PC-9 (cell line): ENCODE data around the gene ZNF609.

Experiments
- EZH2 ChIP-seq: fragments of 200-600 bp; sonication (generic); IDR thresholded peaks from 2 replicates; pipeline ENCODE4 v1.8.0; 2017; ENCODE audit warnings: antibody characterized with exemption, low read depth
- TF ChIP-seq, protein P1 (sequence below): fragments of 200-600 bp; sonication (generic); conservative IDR thresholded peaks from 2 replicates; pipeline ENCODE4 v1.6.1; 2017; ENCODE audit warnings: mixed run types, antibody characterized with exemption, mild to moderate bottlenecking, moderate library complexity

DNA sequence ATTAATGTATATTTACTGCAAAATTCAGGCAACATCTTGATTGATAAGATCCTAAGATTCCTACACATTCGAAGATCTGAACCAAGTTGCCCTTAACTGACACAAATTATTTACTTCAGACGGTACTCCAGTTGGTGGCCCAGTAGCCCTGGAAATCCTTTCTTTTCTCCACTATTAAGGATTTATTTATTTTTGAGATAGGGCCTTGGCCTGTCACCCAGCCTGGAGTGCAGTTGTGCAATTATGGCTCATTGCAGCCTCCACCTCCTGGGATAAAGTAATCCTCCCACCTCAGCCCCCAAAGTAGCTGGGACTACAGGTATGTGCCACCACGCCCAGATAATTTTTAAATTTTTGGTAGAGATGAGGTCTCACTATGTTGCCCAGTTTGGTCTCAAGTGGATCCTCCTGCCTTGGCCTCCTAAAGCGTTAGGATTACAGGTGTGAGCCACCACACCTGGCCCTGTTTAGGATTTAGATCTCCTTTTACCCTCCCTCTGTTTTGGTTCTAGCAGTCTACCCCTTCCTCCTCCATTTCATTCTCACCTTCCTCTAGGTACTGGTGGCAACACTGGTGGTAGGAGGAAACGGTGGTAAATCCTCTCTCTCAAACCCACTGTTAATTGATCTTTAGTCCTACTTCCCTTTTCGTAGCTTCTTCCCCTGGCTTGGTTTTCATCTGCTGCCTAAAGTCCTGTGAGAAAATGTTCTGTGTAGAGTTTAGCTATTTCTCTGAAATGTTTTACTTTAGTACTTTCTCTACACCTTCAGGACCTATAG is 12.7 kb upstream of the ZNF609 start:
- TF ChIP-seq EZH2 = no peak
- TF ChIP-seq, protein P1, sequence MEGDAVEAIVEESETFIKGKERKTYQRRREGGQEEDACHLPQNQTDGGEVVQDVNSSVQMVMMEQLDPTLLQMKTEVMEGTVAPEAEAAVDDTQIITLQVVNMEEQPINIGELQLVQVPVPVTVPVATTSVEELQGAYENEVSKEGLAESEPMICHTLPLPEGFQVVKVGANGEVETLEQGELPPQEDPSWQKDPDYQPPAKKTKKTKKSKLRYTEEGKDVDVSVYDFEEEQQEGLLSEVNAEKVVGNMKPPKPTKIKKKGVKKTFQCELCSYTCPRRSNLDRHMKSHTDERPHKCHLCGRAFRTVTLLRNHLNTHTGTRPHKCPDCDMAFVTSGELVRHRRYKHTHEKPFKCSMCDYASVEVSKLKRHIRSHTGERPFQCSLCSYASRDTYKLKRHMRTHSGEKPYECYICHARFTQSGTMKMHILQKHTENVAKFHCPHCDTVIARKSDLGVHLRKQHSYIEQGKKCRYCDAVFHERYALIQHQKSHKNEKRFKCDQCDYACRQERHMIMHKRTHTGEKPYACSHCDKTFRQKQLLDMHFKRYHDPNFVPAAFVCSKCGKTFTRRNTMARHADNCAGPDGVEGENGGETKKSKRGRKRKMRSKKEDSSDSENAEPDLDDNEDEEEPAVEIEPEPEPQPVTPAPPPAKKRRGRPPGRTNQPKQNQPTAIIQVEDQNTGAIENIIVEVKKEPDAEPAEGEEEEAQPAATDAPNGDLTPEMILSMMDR = no peak
